Breast epithelium (tissue), 4 donors: ENCODE results near the gene WNT5B. TPM values are rescaled to one million over a fixed set of nuclear protein-coding genes. Genes with fewer than 3 reads are reported as not detected.
A peak's percentile ranks its signal among the peaks of the same experiment; 100 is the strongest.

ENCODE experiments used
- DNase-seq, 2 donors: peaks; one replicate each; pipeline ENCODE4 v3.0.0-alpha.2; 2019; ENCODE audit warnings: low spot score in 2 of 2
- H3K27ac ChIP-seq, 2 donors: fragments of 200-600 bp; sonication (generic) in 1 of 2; one replicate each; pipeline ENCODE4 v1.5.1; 2016 to 2019; ENCODE audit warnings: mild to moderate bottlenecking in 1 of 2
- H3K27me3 ChIP-seq, 2 donors: fragments of 200-600 bp; sonication (generic) in 1 of 2; one replicate each; pipeline versions ENCODE4 v1.5.1 to v1.6.0; 2017 to 2019; ENCODE audit warnings: control low read depth in 1 of 2, mild to moderate bottlenecking in 1 of 2
- H3K36me3 ChIP-seq: fragments of 200-600 bp; one replicate; pipeline ENCODE4 v1.5.1; 2019
- H3K4me1 ChIP-seq, 2 donors: fragments of 200-600 bp; sonication (generic); one replicate each; pipeline ENCODE4 v1.5.1; 2016 to 2019; ENCODE audit warnings: control low read depth in 1 of 2
- H3K4me3 ChIP-seq, 3 donors: fragments of 200-600 bp; sonication (generic); 1 replicate in 2 of 3; 2 replicates in 1 of 3; pipeline ENCODE4 v1.5.1; 2016 to 2019; ENCODE audit warnings: mild to moderate bottlenecking in 3 of 3, moderate library complexity in 2 of 3
- H3K9me3 ChIP-seq, 2 donors: fragments of 200-600 bp; sonication (generic) in 1 of 2; one replicate each; pipeline ENCODE4 v1.5.1; 2016 to 2019; ENCODE audit warnings: control low read depth in 1 of 2
- POLR2A ChIP-seq: fragments of 450-650 bp; IDR thresholded peaks from one replicate; pipeline ENCODE4 v1.6.1; 2016; ENCODE audit warnings: antibody characterized with exemption, mild to moderate bottlenecking, moderate library complexity
- POLR2AphosphoS5 ChIP-seq, 3 donors: sonication (generic); formaldehyde crosslinking; IDR thresholded peaks; one replicate each; pipeline ENCODE4 v1.6.1; 2017; ENCODE audit warnings: antibody characterized with exemption in 3 of 3
- intact Hi-C: fragments of 100-400 bp; cut with DNase I; formaldehyde crosslinking; loops from one replicate; pipeline ENCODE4 v1.15.1; 2023; ENCODE audit warnings: low total_unique reads
- total RNA-seq, 3 donors: library from RNA; depleted of rRNA; stranded (reverse); fragments of >200 nt; gene quantifications; one replicate each; pipeline ENCODE4 v1.1.0, GENCODE V29; 2016
- TF ChIP-seq, protein P1 (sequence below), 3 donors: fragments of 450-650 bp; IDR thresholded peaks; one replicate each; pipeline ENCODE4 v1.5.1; 2016 to 2017; ENCODE audit warnings: antibody characterized with exemption in 3 of 3, mild to moderate bottlenecking in 3 of 3, moderate library complexity in 3 of 3

Gene WNT5B
- total RNA-seq, 3 donors from 2014 or later: 3.9 to 11.9 (median 4.0) TPM

DNA sequence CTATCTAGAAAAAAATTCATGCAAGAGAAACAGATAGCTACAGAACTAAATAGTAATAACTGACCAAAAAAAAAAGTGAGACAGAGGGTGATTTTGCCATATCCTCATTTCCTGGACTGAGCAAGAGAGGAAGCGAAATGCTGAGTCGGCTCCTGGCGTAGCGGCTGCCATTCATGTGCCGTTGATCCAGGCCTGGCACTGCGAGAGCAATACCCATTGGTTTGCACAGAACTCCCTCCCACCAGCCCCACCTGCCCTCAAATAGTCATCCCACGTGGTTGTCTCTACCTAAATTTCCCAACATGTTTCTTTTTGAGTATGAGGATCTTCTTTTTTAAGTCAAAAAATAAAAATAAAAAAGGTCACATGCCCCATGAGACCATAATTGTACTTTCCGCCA is 9.4 kb upstream of the WNT5B start:
- H3K27ac ChIP-seq: no peak overlapping the region
- H3K36me3 ChIP-seq: no peaks in the 10 kb centered on the region
- no peaks in the 10 kb centered on the region for H3K27me3 ChIP-seq
- DNase-seq: no peak
- TF ChIP-seq POLR2AphosphoS5 (IDR thresholded peaks at IDR 0.05) (no peak), POLR2A (no peak)
- TF ChIP-seq, protein P1, sequence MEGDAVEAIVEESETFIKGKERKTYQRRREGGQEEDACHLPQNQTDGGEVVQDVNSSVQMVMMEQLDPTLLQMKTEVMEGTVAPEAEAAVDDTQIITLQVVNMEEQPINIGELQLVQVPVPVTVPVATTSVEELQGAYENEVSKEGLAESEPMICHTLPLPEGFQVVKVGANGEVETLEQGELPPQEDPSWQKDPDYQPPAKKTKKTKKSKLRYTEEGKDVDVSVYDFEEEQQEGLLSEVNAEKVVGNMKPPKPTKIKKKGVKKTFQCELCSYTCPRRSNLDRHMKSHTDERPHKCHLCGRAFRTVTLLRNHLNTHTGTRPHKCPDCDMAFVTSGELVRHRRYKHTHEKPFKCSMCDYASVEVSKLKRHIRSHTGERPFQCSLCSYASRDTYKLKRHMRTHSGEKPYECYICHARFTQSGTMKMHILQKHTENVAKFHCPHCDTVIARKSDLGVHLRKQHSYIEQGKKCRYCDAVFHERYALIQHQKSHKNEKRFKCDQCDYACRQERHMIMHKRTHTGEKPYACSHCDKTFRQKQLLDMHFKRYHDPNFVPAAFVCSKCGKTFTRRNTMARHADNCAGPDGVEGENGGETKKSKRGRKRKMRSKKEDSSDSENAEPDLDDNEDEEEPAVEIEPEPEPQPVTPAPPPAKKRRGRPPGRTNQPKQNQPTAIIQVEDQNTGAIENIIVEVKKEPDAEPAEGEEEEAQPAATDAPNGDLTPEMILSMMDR (IDR thresholded peaks at IDR 0.05): no peak
- intact Hi-C loops: no loop called here
- H3K4me1 ChIP-seq: no peaks in the 10 kb centered on the region
- no peak overlapping the region for H3K4me3 ChIP-seq
- no peaks in the 10 kb centered on the region for H3K9me3 ChIP-seq

DNA sequence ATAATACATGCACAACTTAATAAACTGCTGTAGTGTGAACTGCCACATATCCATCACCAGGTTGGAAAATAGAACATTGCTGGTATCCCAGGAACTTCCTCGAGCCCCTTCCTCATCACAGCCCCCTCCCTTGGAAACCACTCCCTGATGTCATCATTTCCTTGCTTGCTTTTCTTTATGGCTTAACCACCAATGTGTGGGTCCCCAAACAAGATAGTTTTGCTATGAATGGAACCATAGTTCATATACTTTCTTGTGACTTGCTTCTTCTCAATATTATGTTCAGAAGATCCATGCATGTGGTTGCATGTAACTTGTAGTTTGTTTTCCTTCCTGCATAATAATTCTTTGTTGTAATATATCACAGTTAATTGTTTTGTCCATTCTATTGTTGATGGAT is 8.9 kb upstream of the WNT5B start:
- H3K4me1 ChIP-seq: no peaks in the 10 kb centered on the region
- intact Hi-C loops: no loop called here
- H3K27me3 ChIP-seq: no peaks in the 10 kb centered on the region
- no peaks in the 10 kb centered on the region for H3K9me3 ChIP-seq
- TF ChIP-seq, protein P1 (IDR thresholded peaks at IDR 0.05): no peak
- TF ChIP-seq POLR2A: no peak
- TF ChIP-seq POLR2AphosphoS5 (IDR thresholded peaks at IDR 0.05): no peak
- H3K27ac ChIP-seq: no peak overlapping the region
- no peak for DNase-seq
- no peaks in the 10 kb centered on the region for H3K36me3 ChIP-seq
- no peak overlapping the region for H3K4me3 ChIP-seq

DNA sequence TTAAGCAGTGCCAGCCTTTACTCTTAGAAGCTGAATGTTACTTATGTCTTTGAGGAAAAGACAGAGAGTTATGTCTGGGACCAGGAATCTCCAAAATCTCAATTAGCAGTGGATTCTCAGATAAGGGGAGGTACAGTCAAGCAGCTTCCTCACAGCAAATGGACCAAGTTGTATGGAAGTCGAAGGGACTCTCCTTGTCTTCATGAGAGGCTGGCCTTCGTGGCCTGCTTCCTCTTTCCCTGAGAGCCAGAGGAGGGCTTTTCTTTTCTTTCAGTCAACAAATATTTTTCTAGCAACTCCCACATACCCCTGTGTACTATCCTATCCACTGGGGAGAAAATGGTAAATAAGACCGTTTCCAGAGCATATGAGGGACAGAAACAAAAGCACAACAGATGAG is 6.6 kb upstream of the WNT5B start:
- H3K4me3 ChIP-seq: no peak overlapping the region
- no peaks in the 10 kb centered on the region for H3K9me3 ChIP-seq
- no peaks in the 10 kb centered on the region for H3K27me3 ChIP-seq
- H3K27ac ChIP-seq: no peak overlapping the region
- no peaks in the 10 kb centered on the region for H3K4me1 ChIP-seq
- H3K36me3 ChIP-seq: no peaks in the 10 kb centered on the region
- DNase-seq: no peak
- TF ChIP-seq, protein P1 (IDR thresholded peaks at IDR 0.05): no peak
- no peak for TF ChIP-seq POLR2AphosphoS5 (IDR thresholded peaks at IDR 0.05)
- TF ChIP-seq POLR2A: no peak
- intact Hi-C loops: no loop called here

DNA sequence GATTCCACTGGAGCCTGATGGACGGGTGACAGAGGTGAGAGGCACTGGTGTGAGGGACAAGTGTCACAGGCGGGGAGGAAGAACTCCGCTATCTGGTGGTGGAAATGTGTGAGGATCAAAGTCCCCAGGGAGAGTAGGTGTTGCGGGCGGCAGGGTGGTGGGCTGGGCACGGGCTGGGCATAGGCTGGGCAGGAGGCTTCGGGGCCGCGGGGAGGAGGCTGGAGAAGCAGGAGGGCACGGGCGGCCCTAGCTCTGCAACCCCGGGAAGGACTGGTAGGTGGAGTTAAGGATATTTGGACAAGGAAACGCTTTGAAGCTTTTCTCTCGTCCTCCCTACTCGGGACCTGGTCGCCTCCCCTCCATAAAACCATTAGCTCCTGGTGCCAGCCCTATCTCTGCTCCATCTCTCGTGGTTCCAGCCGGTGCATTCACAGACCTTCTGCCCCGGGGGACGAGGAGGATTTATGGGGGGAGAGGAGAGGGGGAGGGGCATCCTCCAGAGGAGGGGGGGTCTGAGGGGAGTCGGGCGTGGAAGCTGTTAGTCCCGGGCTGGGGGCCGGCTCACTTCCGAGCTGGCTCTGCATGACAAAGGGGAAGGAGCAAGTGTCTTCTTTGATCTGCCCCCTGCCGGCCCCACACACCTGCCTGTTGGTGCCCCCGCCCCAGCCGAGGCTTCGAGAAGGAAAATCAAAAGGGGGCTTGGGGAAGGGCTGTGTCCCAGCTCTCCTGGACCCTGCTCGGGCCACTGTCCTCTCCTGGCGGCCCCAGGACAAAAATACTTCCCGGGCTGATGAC is 504 bp downstream of the WNT5B start:
- Histone ChIP-seq H3K4me1 (peaks cover 0 to 4% of the 10 kb centered on the region in 2 donors), H3K4me3 (peak overlapping the region; percentile 50 to 80 (median 52)), H3K27me3 (no peaks in the 10 kb centered on the region), H3K36me3 (no peaks in the 10 kb centered on the region), H3K9me3 (no peaks in the 10 kb centered on the region), H3K27ac (peak overlapping the region; percentile 53 to 80)
- TF ChIP-seq, protein P1 (IDR thresholded peaks at IDR 0.05): no peak
- TF ChIP-seq POLR2A (no peak), POLR2AphosphoS5 (IDR thresholded peaks at IDR 0.05) (no peak)
- intact Hi-C loops: no loop called here
- no peak for DNase-seq

DNA sequence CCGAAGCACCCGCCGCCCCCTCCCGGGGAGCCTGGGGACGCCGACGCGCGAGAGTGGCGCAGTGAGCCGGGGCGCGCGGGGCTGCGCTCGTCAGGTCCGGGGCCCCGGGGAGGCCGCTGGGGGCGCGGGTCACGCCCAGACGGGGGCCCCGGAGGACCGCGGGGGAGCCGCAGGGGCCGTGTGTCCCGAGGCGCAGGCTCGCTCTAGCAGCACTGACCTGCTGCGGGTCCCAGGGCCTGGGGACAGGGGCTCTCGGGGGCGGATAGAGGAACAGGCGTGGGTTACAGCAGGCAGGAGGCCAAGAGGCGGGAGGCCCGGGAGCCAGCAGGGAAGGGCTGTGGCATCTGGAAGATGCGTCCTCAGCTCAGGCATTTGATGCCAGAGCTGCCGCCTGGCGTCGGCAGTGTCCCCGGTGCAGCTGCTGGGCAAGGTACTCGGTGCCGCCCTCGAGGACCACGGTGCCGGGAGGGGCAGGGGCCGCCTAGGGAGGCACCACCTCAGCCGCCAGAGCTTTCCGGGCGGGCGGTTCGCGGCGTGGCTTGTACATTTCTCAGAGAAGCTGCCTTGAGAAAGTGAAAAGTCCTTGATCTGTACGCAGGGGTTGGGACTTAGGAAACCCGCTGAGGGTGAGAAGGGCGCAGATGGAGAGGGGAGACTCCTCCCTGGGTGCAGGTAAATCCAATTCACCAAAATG is 1.2 kb downstream of the WNT5B start:
- Histone ChIP-seq H3K4me1 (peaks cover 0 to 4% of the 10 kb centered on the region in 2 donors), H3K4me3 (peak overlapping the region; percentile 50 to 80 (median 52)), H3K36me3 (no peaks in the 10 kb centered on the region), H3K27ac (peak overlapping the region; percentile 53 to 80), H3K9me3 (no peaks in the 10 kb centered on the region), H3K27me3 (no peaks in the 10 kb centered on the region)
- DNase-seq: peak; percentile 55 to 69
- TF ChIP-seq, protein P1 (IDR thresholded peaks at IDR 0.05): peak in 2 of 3 donors; percentile 15 to 19
- TF ChIP-seq POLR2AphosphoS5 (IDR thresholded peaks at IDR 0.05): no peak
- TF ChIP-seq POLR2A: no peak
- intact Hi-C loops: no loop called here
